Colonic mucosa (tissue), 4 donors: ENCODE results near the gene NR2F2. TPM values are rescaled to one million over a fixed set of nuclear protein-coding genes. Genes with fewer than 3 reads are reported as not detected.

Source experiments
- DNase-seq: peaks from one replicate; pipeline ENCODE4 v3.0.0-alpha.2; 2020
- H3K27ac ChIP-seq: fragments of 200-600 bp; one replicate; pipeline ENCODE4 v1.8.0; 2021
- H3K27me3 ChIP-seq: fragments of 200-600 bp; one replicate; pipeline ENCODE4 v1.8.0; 2021
- H3K36me3 ChIP-seq: fragments of 200-600 bp; one replicate; pipeline ENCODE4 v1.8.0; 2021
- H3K4me1 ChIP-seq: fragments of 200-600 bp; one replicate; pipeline ENCODE4 v1.8.0; 2021; ENCODE audit warnings: mild to moderate bottlenecking
- H3K4me3 ChIP-seq: fragments of 200-600 bp; one replicate; pipeline ENCODE4 v1.8.0; 2021
- H3K9ac ChIP-seq, 2 donors: one replicate each; pipeline ENCODE4 v1.7.0; 2013; ENCODE audit warnings: control low read depth in 2 of 2, low read depth in 2 of 2, low read length in 2 of 2
- H3K9me3 ChIP-seq: fragments of 200-600 bp; one replicate; pipeline ENCODE4 v1.8.0; 2021
- CTCF ChIP-seq: fragments of 200-600 bp; IDR thresholded peaks from one replicate; pipeline ENCODE4 v1.8.0; 2022; ENCODE audit warnings: antibody characterized with exemption, mild to moderate bottlenecking
- intact Hi-C: fragments of 100-400 bp; cut with DNase I; formaldehyde crosslinking; loops from one replicate; pipeline ENCODE4 v1.14.1; 2022
- total RNA-seq, 2 donors: library from RNA; stranded (reverse); fragmentation: NEBNext Ultra II Directional in 1 of 2; extraction: Animal tissue kit (Norgen Biotek cat#: 25700) in 1 of 2; gene quantifications; one replicate each; pipeline ENCODE4 v1.2.1, GENCODE V29; 2021
- donor health status: healthy.
- donor health status: DM: no; HTN: no; CAD: no.
- donor health status: DM: no; HTN: no; CAD: no.

Gene NR2F2
- total RNA-seq, 2 donors from 2014 or later, result 25.7 to 35.0 TPM

- TF ChIP-seq CTCF, result no peak
- Histone ChIP-seq H3K27ac (no peak overlapping the region), H3K36me3 (no peaks in the 10 kb centered on the region), H3K4me1 (peaks cover 4% of the 10 kb centered on the region), H3K27me3 (peaks cover 50% of the 10 kb centered on the region), H3K4me3 (peak overlapping the region; percentile 16), H3K9ac (peak overlapping the region; percentile 26 to 54), H3K9me3 (no peaks in the 10 kb centered on the region)
- intact Hi-C loops, result loop anchor here (5.0 to 10.0 kb wide), 2 partner anchors 877 to 1395 kb away; no protein-coding TSS in a partner anchor
- DNase-seq, result no peak
Measured at GRCh38 chr15:96359616-96360521, 29.4 kb downstream of the NR2F2 start.

GRCh38 chr15:96360581-96361308 is 30.2 kb downstream of the NR2F2 start:
- H3K27ac ChIP-seq, result no peak overlapping the region
- H3K9me3 ChIP-seq, result no peaks in the 10 kb centered on the region
- H3K27me3 ChIP-seq, result peaks cover 56% of the 10 kb centered on the region
- peak overlapping the region; percentile 5 for H3K4me3 ChIP-seq
- no peak for TF ChIP-seq CTCF
- H3K4me1 ChIP-seq, result peaks cover 4% of the 10 kb centered on the region
- intact Hi-C loops, result no loop called here
- DNase-seq, result no peak
- H3K36me3 ChIP-seq, result no peaks in the 10 kb centered on the region
- peak overlapping the region in 1 of 2 donors; percentile 8 for H3K9ac ChIP-seq

GRCh38 chr15:96361309-96362010 is 31.0 kb downstream of the NR2F2 start:
- Histone ChIP-seq H3K36me3 (no peaks in the 10 kb centered on the region), H3K27ac (no peak overlapping the region), H3K4me1 (peaks cover 2% of the 10 kb centered on the region), H3K4me3 (no peak overlapping the region), H3K9ac (no peak overlapping the region), H3K27me3 (peaks cover 61% of the 10 kb centered on the region), H3K9me3 (no peaks in the 10 kb centered on the region)
- intact Hi-C loops, result no loop called here
- DNase-seq, result no peak
- TF ChIP-seq CTCF, result no peak

GRCh38 chr15:96362011-96362754 is 31.7 kb downstream of the NR2F2 start:
- Histone ChIP-seq H3K27ac (no peak overlapping the region), H3K4me3 (no peak overlapping the region), H3K9me3 (no peaks in the 10 kb centered on the region), H3K27me3 (peaks cover 67% of the 10 kb centered on the region), H3K9ac (no peak overlapping the region), H3K36me3 (no peaks in the 10 kb centered on the region), H3K4me1 (no peaks in the 10 kb centered on the region)
- intact Hi-C loops, result no loop called here
- no peak for DNase-seq
- no peak for TF ChIP-seq CTCF
